ENCODE data around the gene RPS6KA2.
"Not testable (repeated sequence)": the region's sequence is repeated elsewhere in the genome, so short reads cannot be mapped to it uniquely, and the experiment has no call there.

Gene RPS6KA2

DNA sequence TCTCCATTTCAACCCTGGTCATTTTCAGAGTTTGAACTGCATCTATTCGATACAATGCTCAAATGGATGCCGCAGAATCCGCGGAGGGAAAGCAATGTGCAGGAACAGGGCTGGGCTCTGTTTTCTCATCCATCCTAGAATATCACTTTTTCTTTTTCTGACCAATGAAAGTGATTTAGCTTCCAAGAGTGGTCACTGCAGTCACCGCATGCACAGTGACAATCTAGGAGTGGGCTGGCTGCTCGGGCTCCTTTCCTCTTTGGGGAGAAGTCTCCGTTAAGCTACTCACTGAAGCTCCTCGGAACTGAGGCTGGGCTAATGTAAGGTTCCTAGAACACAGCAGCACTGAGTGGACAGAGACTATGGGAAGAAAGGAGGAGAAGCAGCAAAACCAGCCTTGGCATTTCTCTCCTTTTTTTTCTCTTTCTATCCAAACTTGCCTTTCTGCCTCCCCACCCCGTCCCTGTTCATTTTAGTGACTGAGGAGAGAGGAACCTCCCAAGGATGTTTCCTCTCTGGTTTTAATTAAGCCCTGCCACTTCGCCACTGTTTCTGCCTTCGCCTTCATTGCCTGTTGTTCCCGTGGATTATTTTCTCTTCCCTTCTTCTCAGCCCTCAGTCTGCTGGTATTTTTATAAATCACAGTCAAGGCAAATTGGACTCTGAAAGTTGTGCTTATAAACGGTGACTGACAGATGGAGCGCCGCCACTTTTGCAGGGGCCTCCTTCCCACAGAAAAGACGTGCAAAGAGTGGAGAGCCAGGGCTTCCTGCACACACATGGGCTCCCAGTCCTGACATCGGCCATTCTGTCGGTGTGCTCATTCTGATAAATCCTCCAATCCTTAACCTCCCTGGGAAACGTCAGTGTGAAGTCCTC lies 81.7 kb downstream of the RPS6KA2 start:
- no peak for DNase-seq

GRCh38 chr6:166544296-166544605 lies 82.8 kb downstream of the RPS6KA2 start:
- DNase-seq, result no peak

DNA sequence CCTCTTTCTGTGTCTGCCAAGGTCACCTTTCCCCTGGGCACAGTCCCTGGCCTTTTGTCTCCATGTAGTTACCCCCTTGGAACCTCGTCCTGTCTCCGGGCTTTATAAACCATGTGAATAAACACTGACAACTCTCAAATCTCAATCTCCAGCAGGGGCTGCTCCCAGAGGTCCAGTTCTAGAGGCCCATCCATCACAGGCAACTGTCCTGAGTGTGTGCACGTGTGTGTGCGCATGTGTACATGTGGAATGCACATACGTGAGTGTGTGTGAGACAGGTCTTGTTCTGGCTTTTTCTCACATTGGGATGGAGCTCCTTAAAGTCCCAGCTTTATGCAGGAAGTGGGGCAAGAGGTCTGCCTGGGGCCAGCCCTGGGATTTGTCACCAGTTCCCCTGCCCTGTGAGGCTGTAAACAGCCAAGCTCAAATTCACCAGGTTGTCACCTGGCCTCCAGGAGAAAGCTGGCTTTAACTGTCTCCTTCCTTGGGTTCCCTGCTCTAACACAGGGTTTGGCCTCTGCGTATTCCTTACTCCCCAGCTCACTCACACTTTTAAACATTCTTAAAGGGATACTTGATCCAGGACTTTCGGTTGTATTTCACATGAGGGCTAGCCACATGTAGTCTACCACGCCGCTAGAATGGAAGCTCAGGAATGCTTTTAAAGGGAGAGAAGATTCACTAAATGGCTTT lies 83.3 kb downstream of the RPS6KA2 start:
- DNase-seq, result no peak

DNA sequence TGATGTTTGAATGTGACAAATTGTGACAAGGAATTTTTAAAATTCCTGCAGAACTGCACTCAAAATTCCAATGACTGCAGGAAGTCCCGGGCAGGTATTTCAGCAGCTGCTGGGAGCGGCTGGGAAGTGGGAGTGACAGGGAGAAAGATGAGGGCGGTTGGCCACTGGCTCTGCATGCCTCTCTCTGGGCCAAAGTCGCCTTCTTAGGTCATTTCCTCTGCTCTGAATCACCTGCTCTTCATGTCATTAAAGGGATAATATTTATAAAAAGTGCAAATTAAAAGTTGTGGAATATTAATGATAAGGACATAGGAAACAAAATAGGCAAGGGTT lies 84.5 kb downstream of the RPS6KA2 start:
- DNase-seq, result no peak

DNA sequence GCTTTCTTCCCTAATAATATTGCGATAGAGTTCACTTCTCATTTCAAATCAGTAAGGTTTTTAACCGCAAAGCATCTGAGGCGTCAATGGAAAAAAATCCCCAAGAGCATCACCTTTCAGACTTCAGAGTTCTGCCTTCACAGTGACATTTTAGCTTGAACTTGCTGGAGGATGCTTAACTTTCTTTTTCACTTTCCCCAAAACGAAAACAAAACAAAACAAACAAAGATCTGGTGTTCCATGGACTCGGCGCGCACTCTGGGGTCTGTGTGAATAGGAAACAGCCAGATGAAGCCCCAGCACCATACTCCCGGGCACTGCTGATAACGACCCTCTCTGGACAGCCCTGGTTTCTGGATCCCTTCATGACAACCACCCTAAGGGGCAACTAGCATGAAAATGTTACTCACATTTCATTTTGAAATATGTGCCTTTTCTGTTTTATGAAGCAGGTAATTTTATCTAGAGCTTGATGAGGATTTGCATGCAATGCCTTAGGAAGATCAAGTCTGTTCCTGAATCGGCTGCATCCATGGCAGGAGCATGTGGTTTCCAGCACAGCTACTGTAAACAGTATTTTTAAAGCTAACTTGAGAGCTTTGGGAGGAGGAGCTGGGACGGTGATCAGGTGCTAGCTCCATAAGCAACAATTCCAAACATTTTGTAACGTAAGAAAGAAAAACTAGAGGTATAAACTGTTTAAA lies 85.0 kb downstream of the RPS6KA2 start:
- no peak for DNase-seq

DNA sequence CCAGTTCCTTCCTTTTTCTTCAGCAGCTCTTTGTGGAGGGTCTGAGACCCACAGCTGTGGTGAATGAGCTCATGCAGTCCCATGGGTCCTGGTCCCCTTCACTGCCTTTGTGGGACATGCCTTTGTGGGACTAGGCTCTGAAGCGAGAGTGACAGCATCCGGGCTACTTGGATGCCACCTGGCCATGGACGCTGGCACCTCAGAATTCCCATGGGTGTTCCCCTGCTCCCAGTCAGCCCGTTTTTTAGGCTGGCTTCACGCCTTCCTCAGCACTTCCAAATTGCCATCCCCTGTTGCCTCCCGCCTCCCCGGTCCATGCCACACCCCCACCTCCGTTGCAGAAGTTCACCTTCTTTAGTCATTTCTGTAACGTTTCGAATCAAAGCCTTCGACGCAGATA lies 85.7 kb downstream of the RPS6KA2 start:
- no peak for DNase-seq

- peak; percentile 57 to 70 for DNase-seq
These were observed 86.3 kb downstream of the RPS6KA2 start for GRCh38 chr6:166540631-166541331.

DNA sequence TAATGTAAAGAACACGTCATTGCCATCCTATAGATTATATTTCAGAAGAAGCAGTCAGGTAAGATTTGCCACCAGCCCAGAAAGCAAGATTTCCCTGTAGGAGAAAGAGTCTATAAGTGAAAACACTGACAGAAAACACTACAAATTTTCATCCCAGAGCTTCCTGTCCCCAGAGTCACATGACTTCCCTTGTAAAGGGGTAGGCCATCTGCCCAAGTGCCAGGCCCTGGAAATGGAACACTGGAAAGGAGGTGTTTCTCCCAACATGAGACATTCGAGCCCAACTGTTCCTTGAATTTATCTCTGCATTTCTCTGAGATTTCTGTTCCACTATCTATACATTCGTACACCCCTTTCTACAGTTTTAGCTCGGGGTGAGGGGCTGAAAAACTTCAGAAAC lies 87.5 kb downstream of the RPS6KA2 start:
- no peak for DNase-seq

GRCh38 chr6:166539011-166539385 lies 88.1 kb downstream of the RPS6KA2 start:
- not testable (repeated sequence) for DNase-seq

DNA sequence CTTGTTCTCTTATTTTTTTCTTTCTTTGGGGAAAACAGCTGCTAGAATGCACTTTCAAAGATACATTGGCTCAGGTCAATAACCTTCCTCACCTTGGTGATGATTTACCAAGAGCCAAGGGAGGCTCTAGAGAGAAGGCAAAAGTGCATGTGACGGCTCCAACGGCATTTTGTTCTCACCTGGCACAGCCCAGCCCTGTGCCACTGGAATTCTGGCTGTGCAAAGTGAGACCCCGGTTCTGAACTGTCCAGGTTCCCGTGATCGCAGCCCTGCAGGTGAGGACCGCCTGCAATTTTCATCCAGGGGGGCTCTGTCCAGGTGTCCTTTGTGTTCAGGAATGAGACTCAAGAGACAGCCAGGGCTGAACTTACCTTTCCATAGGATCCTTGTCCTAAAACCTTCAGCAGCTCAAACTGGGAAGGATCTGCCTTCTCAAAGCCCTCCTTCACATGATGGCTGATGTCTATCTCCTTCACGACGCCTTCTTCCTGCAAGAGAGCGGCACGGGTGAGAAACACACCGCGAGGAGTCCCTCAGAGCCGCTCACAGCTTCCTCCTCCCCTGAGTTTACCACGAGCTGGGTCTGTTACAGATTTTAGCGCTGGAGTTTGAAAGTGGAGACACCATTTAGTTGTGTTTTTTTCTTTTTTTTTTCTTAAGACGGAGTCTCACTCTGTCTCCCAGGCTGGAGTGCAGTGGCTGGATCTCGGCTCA lies 88.6 kb downstream of the RPS6KA2 start:
- DNase-seq, result no peak

DNA sequence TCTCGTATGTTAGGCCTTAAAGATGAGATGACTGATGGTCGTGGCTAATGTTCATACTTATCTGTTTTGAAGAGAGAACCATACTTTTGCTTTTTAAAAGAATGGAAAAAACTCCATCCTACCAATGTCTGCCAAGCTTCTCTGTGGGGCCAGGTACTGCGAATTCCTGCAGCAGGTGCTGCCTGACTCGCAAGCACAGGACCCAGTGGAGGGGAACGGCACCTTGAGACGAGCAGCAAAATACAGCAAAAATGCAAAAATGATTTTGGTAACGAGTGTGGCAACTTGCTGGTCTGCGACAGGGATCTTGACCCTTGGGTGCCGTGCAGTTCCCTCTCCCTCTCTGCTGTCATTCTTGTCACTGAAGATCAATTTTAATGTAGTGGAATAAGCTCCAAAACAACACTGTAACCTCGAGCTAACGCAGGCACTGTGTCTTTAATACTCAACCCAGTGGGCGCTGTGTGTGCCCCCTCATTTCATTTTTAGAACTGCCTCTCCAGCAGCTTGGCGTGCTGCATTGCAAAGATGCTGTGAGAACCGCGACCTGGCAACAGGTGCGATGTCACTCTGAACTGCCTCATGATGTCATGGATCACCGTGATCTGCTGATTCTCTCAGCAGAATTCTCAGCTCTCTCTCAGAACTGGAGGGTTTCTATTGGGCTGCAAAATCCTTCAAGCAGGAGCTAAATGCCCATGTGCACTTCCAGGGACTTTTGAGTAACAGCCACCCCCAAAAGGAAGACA lies 92.2 kb downstream of the RPS6KA2 start:
- DNase-seq, result no peak

- no peak for DNase-seq
These were observed 93.7 kb downstream of the RPS6KA2 start for GRCh38 chr6:166533205-166533824.

DNA sequence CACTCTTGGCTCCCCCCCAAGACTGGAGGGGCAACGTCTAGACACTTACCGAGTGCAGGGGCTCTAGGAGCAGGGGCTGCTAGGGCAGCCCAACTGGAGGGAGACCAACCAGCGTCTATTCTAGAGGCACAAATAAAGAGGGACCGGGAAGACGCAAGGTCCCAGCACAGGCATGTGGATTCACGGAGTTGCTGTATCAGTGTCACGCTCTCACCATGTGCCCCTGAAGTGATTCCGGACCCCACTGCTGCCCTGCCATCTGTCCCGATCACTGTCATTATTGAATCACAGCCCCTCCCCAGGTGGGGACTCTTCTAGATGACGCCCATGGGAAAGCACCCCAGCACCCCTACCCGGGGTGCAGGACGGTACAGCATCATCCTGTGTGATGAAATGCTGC lies 94.7 kb downstream of the RPS6KA2 start:
- DNase-seq, result no peak

DNA sequence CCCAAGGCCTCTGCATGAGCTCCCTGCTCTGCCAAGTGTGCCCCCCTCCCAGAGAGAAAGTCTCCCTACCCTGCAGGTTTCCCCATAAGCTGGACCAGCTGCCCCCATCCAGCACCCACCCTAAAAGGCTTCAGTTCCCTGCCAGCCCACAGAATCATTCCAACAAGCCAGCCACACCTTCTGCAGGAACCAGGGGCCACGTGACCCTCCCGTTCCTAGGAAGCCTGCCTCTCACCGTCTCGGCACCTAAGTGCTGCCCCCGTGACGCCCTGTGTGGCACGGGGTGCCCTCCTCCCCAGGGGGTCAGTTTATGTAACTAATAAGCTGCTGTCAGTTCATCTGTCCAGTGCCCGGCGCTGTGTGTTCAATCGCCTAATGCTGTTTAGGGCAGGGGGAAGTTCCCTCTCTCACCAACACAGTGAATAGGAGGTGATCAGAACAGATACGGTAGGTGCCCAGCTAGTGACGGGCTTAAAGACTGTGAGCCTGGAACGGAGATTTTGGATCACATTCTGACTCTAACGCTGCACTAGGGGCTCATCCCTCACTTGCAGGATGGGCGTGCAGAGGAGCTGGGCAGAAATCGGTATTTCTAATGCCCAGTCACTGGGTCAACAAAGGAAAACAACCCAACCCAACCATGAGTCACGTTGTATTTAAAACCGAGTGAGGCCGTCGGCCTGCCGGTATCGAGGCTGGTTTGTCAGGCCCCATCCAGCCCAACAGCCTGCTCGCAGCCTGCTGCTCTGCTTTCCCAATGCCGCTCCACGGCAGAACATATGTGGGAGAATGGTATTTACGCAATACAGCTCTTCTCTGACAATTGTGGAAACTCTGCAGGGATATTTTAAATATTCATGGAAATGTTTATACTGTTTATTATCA lies 96.6 kb downstream of the RPS6KA2 start:
- no peak for DNase-seq

DNA sequence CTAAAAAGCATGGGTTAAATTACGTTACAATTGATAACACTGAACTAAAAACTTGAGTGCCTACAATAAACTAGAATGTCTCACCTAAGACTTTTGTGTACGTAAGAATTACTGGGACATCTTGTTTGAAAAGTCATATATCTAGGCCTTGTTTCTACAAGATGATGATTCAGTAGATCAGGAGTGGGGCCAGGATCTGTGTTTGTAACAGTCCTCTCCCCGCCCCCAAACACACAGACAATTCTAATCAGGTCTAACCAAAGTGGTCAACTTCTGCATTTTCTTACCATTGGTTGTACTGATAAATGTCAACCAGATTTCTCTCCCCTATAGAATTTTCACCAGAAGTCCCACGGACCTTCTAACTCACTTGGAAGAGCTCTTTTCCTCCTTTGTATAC lies 97.5 kb downstream of the RPS6KA2 start:
- DNase-seq, result no peak

DNA sequence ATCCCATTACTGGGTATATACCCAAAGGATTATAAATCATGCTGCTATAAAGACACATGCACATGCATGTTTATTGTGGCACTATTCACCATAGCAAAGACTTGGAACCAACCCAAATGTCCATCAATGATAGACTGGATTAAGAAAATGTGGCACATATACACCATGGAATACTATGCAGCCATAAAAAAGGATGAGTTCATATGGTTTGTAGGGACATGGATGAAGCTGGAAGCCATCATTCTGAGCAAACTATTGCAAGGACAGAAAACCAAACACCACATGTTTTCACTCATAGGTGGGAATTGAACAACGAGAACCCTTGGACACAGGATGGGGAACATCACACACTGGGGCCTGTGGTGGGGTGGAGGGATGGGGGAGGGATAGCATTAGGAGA lies 98.0 kb downstream of the RPS6KA2 start:
- not testable (repeated sequence) for DNase-seq

DNA sequence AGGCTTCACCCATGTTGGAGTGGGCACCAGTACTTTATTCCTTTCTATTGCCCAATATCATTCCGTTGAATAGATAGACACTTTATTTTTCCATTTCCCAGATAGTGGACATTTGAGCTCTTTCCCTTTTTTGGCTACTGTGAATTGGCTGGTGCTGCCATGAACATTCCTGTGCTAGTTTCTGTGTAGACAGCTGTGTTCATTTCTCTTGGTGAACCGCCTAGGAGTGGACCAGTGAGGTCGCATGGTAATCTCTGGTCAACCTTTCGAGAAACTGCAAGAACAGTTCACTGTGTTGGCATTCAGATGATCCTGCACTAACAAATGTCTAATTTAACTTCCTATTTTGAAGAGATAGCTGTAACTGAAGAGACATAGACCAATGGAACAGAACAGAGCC lies 99.2 kb downstream of the RPS6KA2 start:
- DNase-seq, result no peak

- DNase-seq, result no peak
These were observed 100.1 kb downstream of the RPS6KA2 start for GRCh38 chr6:166526937-166527336.

- no peak for DNase-seq
These were observed 101.5 kb downstream of the RPS6KA2 start for GRCh38 chr6:166525567-166525966.

- DNase-seq, result no peak
These were observed 103.1 kb downstream of the RPS6KA2 start for GRCh38 chr6:166523782-166524559.

Measured in activated CD4-positive, alpha-beta T cell treated with anti-CD3 and anti-CD28 coated beads, Interleukin-2, amount 50 U/mL, for 4 hours (primary cell).